Measurements from ENCODE around the gene SPAG9. TPM values are rescaled to one million over a fixed set of nuclear protein-coding genes. Genes with fewer than 3 reads are reported as not detected.

The SPAG9 gene
- 68.6 and 107 TPM in 2 replicates for total RNA-seq (2012; rRNA removed)

GRCh38 chr17:51120739-51121619 lies at the start of gene SPAG9:
TSS of gene SPAG9 (minus strand) at chr17:51120868. CDS start at chr17:51120656, 212 bp downstream.
- Histone ChIP-seq H3K4me2 (ENCODE audit: low read length) (peak within 1 kb of the TSS; percentile 97), H3K4me1 (ENCODE audit: control insufficient read depth, insufficient read depth, low read length) (peaks cover 26% of the 10 kb centered on the region), H3K36me3 (ENCODE audit: insufficient read depth, low read length) (no peaks in the 10 kb centered on the region)

GRCh38 chr17:51169340-51169739 lies 48.7 kb upstream of the SPAG9 start:
- no peaks in the 10 kb centered on the region for H3K27me3 ChIP-seq (ENCODE audit: control insufficient read depth, insufficient read depth, low read length)
- no peak overlapping the region for H3K4me3 ChIP-seq (ENCODE audit: low read length)
- H3K4me1 ChIP-seq (ENCODE audit: control insufficient read depth, insufficient read depth, low read length) = peaks cover 15% of the 10 kb centered on the region
- H3K36me3 ChIP-seq (ENCODE audit: insufficient read depth, low read length) = peaks cover 47% of the 10 kb centered on the region
- H3K9ac ChIP-seq (ENCODE audit: low read depth, low read length) = no peak overlapping the region
- no peaks in the 10 kb centered on the region for H3K9me3 ChIP-seq (replicated peaks; ENCODE audit: low read length)
- no peak overlapping the region for H3K4me2 ChIP-seq (ENCODE audit: low read length)

More at GRCh38 chr17:51120739-51121619, at the start of gene SPAG9:
- H3K27me3 ChIP-seq (ENCODE audit: control insufficient read depth, insufficient read depth, low read length) = no peaks in the 10 kb centered on the region
- peak within 1 kb of the TSS; percentile 91 for H3K4me3 ChIP-seq (ENCODE audit: low read length)
- H3K9me3 ChIP-seq (replicated peaks; ENCODE audit: low read length) = no peaks in the 10 kb centered on the region
- H3K9ac ChIP-seq (ENCODE audit: low read depth, low read length) = peak within 1 kb of the TSS; percentile 99

GRCh38 chr17:51166987-51167931 lies 46.6 kb upstream of the SPAG9 start:
- peaks cover 42% of the 10 kb centered on the region for H3K36me3 ChIP-seq (ENCODE audit: insufficient read depth, low read length)
- peak overlapping the region; percentile 86 for H3K4me2 ChIP-seq (ENCODE audit: low read length)
- H3K27me3 ChIP-seq (ENCODE audit: control insufficient read depth, insufficient read depth, low read length) = no peaks in the 10 kb centered on the region
- peaks cover 15% of the 10 kb centered on the region for H3K4me1 ChIP-seq (ENCODE audit: control insufficient read depth, insufficient read depth, low read length)
- H3K4me3 ChIP-seq (ENCODE audit: low read length) = peak overlapping the region; percentile 99
- no peaks in the 10 kb centered on the region for H3K9me3 ChIP-seq (replicated peaks; ENCODE audit: low read length)
- peak overlapping the region; percentile 98 for H3K9ac ChIP-seq (ENCODE audit: low read depth, low read length)

- Histone ChIP-seq H3K9ac (ENCODE audit: low read depth, low read length) (peak within 1 kb of the TSS; percentile 98), H3K9me3 (replicated peaks; ENCODE audit: low read length) (no peaks in the 10 kb centered on the region), H3K4me1 (ENCODE audit: control insufficient read depth, insufficient read depth, low read length) (peaks cover 15% of the 10 kb centered on the region), H3K4me2 (ENCODE audit: low read length) (peak within 1 kb of the TSS; percentile 86), H3K27me3 (ENCODE audit: control insufficient read depth, insufficient read depth, low read length) (no peaks in the 10 kb centered on the region), H3K36me3 (ENCODE audit: insufficient read depth, low read length) (peaks cover 42% of the 10 kb centered on the region), H3K4me3 (ENCODE audit: low read length) (peak within 1 kb of the TSS; percentile 99)
Observed at GRCh38 chr17:51166198-51166986, 45.7 kb upstream of the SPAG9 start, which contains the start of gene NME2. TSS of gene NME2 (plus strand) at chr17:51166411. CDS start at chr17:51166831, 420 bp downstream.

GRCh38 chr17:51165680-51166197 lies 45.1 kb upstream of the SPAG9 start:
- Histone ChIP-seq H3K4me1 (ENCODE audit: control insufficient read depth, insufficient read depth, low read length) (peaks cover 15% of the 10 kb centered on the region), H3K4me3 (ENCODE audit: low read length) (peak overlapping the region; percentile 99), H3K27me3 (ENCODE audit: control insufficient read depth, insufficient read depth, low read length) (no peaks in the 10 kb centered on the region), H3K4me2 (ENCODE audit: low read length) (peak overlapping the region; percentile 86), H3K9me3 (replicated peaks; ENCODE audit: low read length) (no peaks in the 10 kb centered on the region), H3K36me3 (ENCODE audit: insufficient read depth, low read length) (peaks cover 42% of the 10 kb centered on the region), H3K9ac (ENCODE audit: low read depth, low read length) (peak overlapping the region; percentile 98)

- Histone ChIP-seq H3K27me3 (ENCODE audit: control insufficient read depth, insufficient read depth, low read length) (no peaks in the 10 kb centered on the region), H3K4me2 (ENCODE audit: low read length) (peak overlapping the region; percentile 86), H3K9me3 (replicated peaks; ENCODE audit: low read length) (no peaks in the 10 kb centered on the region), H3K9ac (ENCODE audit: low read depth, low read length) (peak overlapping the region; percentile 98), H3K4me3 (ENCODE audit: low read length) (peak overlapping the region; percentile 99), H3K4me1 (ENCODE audit: control insufficient read depth, insufficient read depth, low read length) (peaks cover 15% of the 10 kb centered on the region), H3K36me3 (ENCODE audit: insufficient read depth, low read length) (peaks cover 43% of the 10 kb centered on the region)
Observed at GRCh38 chr17:51164911-51165679, 44.4 kb upstream of the SPAG9 start.

- Histone ChIP-seq H3K4me1 (ENCODE audit: control insufficient read depth, insufficient read depth, low read length) (peaks cover 11% of the 10 kb centered on the region), H3K9ac (ENCODE audit: low read depth, low read length) (no peak overlapping the region), H3K27me3 (ENCODE audit: control insufficient read depth, insufficient read depth, low read length) (no peaks in the 10 kb centered on the region), H3K36me3 (ENCODE audit: insufficient read depth, low read length) (peaks cover 40% of the 10 kb centered on the region), H3K4me2 (ENCODE audit: low read length) (no peak overlapping the region), H3K9me3 (replicated peaks; ENCODE audit: low read length) (no peaks in the 10 kb centered on the region), H3K4me3 (ENCODE audit: low read length) (no peak overlapping the region)
Observed at GRCh38 chr17:51161541-51161940, 40.9 kb upstream of the SPAG9 start.

- H3K4me1 ChIP-seq (ENCODE audit: control insufficient read depth, insufficient read depth, low read length) = peaks cover 6% of the 10 kb centered on the region
- no peaks in the 10 kb centered on the region for H3K9me3 ChIP-seq (replicated peaks; ENCODE audit: low read length)
- no peak overlapping the region for H3K4me3 ChIP-seq (ENCODE audit: low read length)
- no peak overlapping the region for H3K4me2 ChIP-seq (ENCODE audit: low read length)
- H3K27me3 ChIP-seq (ENCODE audit: control insufficient read depth, insufficient read depth, low read length) = no peaks in the 10 kb centered on the region
- H3K9ac ChIP-seq (ENCODE audit: low read depth, low read length) = no peak overlapping the region
- H3K36me3 ChIP-seq (ENCODE audit: insufficient read depth, low read length) = peaks cover 50% of the 10 kb centered on the region
Observed at GRCh38 chr17:51159604-51160003, 38.9 kb upstream of the SPAG9 start.

GRCh38 chr17:51155416-51155815 lies 34.7 kb upstream of the SPAG9 start:
- peaks cover 17% of the 10 kb centered on the region for H3K4me1 ChIP-seq (ENCODE audit: control insufficient read depth, insufficient read depth, low read length)
- no peaks in the 10 kb centered on the region for H3K9me3 ChIP-seq (replicated peaks; ENCODE audit: low read length)
- H3K36me3 ChIP-seq (ENCODE audit: insufficient read depth, low read length) = peaks cover 30% of the 10 kb centered on the region
- H3K27me3 ChIP-seq (ENCODE audit: control insufficient read depth, insufficient read depth, low read length) = no peaks in the 10 kb centered on the region
- H3K4me3 ChIP-seq (ENCODE audit: low read length) = no peak overlapping the region
- H3K4me2 ChIP-seq (ENCODE audit: low read length) = peak overlapping the region; percentile 83
- H3K9ac ChIP-seq (ENCODE audit: low read depth, low read length) = no peak overlapping the region

- H3K36me3 ChIP-seq (ENCODE audit: insufficient read depth, low read length) = peaks cover 24% of the 10 kb centered on the region
- H3K4me1 ChIP-seq (ENCODE audit: control insufficient read depth, insufficient read depth, low read length) = peaks cover 17% of the 10 kb centered on the region
- H3K9me3 ChIP-seq (replicated peaks; ENCODE audit: low read length) = no peaks in the 10 kb centered on the region
- peak overlapping the region; percentile 84 for H3K9ac ChIP-seq (ENCODE audit: low read depth, low read length)
- peak overlapping the region; percentile 83 for H3K4me2 ChIP-seq (ENCODE audit: low read length)
- H3K4me3 ChIP-seq (ENCODE audit: low read length) = peak overlapping the region; percentile 86
- H3K27me3 ChIP-seq (ENCODE audit: control insufficient read depth, insufficient read depth, low read length) = no peaks in the 10 kb centered on the region
Observed at GRCh38 chr17:51154176-51154575, 33.5 kb upstream of the SPAG9 start.
